GM20000 (cell line): ENCODE measurements around the gene KRTAP12-2.

Experiments used
- DNase-seq: peaks from one replicate; pipeline ENCODE4 v3.0.0; 2012; ENCODE audit warnings: low spot score
- CTCF ChIP-seq: IDR thresholded peaks from 2 replicates; pipeline ENCODE4 v1.5.1; 2012; ENCODE audit warnings: mild to moderate bottlenecking, control low read depth; ENCODE audit errors: extremely low read depth, missing control alignments

Gene KRTAP12-2

GRCh38 chr21:44710756-44711326, 44.1 kb upstream of the KRTAP12-2 start:
- DNase-seq = no peak
- no peak for TF ChIP-seq CTCF

GRCh38 chr21:44710294-44710665, 43.6 kb upstream of the KRTAP12-2 start:
- DNase-seq = no peak
- no peak for TF ChIP-seq CTCF

- DNase-seq = no peak
- TF ChIP-seq CTCF = no peak
Observed at GRCh38 chr21:44709426-44710293, 42.9 kb upstream of the KRTAP12-2 start.

- no peak for DNase-seq
- no peak for TF ChIP-seq CTCF
Observed at GRCh38 chr21:44708866-44709425, 42.2 kb upstream of the KRTAP12-2 start.

GRCh38 chr21:44708213-44708865, 41.6 kb upstream of the KRTAP12-2 start:
- TF ChIP-seq CTCF = no peak
- peak; percentile 29 for DNase-seq

- peak; percentile 21 for DNase-seq
- no peak for TF ChIP-seq CTCF
Observed at GRCh38 chr21:44706706-44707581, 40.2 kb upstream of the KRTAP12-2 start.
